ENCODE results near the gene AKR7A2.

The AKR7A2 gene

GRCh38 chr1:19352839-19353238, 40.9 kb upstream of the AKR7A2 start:
- peaks cover 8% of the 10 kb centered on the region for H3K4me1 ChIP-seq (ENCODE audit: control insufficient read depth, insufficient read depth, low read length)
- peaks cover 44 to 58% of the 10 kb centered on the region in 2 donors for H3K36me3 ChIP-seq (ENCODE audit: control insufficient read depth in 2 of 2, insufficient read depth in 2 of 2, low read length in 2 of 2)
- no peaks in the 10 kb centered on the region for H3K27me3 ChIP-seq (ENCODE audit: control insufficient read depth in 1 of 2, insufficient read depth in 2 of 2, low read length in 2 of 2)
- no peak overlapping the region for H3K9ac ChIP-seq (ENCODE audit: low read length in 2 of 2)
- H3K9me3 ChIP-seq (ENCODE audit: control insufficient read depth in 2 of 2, low read length in 2 of 2) = no peaks in the 10 kb centered on the region
- no peak overlapping the region for H3K27ac ChIP-seq (ENCODE audit: low read length)
- H3K4me3 ChIP-seq (ENCODE audit: low read length in 2 of 2) = no peak overlapping the region

GRCh38 chr1:19351873-19352272, 39.9 kb upstream of the AKR7A2 start:
- Histone ChIP-seq H3K27ac (ENCODE audit: low read length) (no peak overlapping the region), H3K36me3 (ENCODE audit: control insufficient read depth in 2 of 2, insufficient read depth in 2 of 2, low read length in 2 of 2) (peaks cover 44 to 53% of the 10 kb centered on the region in 2 donors)

GRCh38 chr1:19350566-19350965, 38.6 kb upstream of the AKR7A2 start:
- no peaks in the 10 kb centered on the region for H3K9me3 ChIP-seq (ENCODE audit: control insufficient read depth in 2 of 2, low read length in 2 of 2)
- peaks cover 34 to 42% of the 10 kb centered on the region in 2 donors for H3K36me3 ChIP-seq (ENCODE audit: control insufficient read depth in 2 of 2, insufficient read depth in 2 of 2, low read length in 2 of 2)
- peaks cover 11% of the 10 kb centered on the region for H3K4me1 ChIP-seq (ENCODE audit: control insufficient read depth, insufficient read depth, low read length)
- no peak overlapping the region for H3K9ac ChIP-seq (ENCODE audit: low read length in 2 of 2)
- no peaks in the 10 kb centered on the region for H3K27me3 ChIP-seq (ENCODE audit: control insufficient read depth in 1 of 2, insufficient read depth in 2 of 2, low read length in 2 of 2)
- H3K27ac ChIP-seq (ENCODE audit: low read length) = no peak overlapping the region
- no peak overlapping the region for H3K4me3 ChIP-seq (ENCODE audit: low read length in 2 of 2)

More at GRCh38 chr1:19351873-19352272, 39.9 kb upstream of the AKR7A2 start:
- no peak overlapping the region for H3K4me3 ChIP-seq (ENCODE audit: low read length in 2 of 2)
- no peak overlapping the region for H3K9ac ChIP-seq (ENCODE audit: low read length in 2 of 2)
- no peaks in the 10 kb centered on the region for H3K27me3 ChIP-seq (ENCODE audit: control insufficient read depth in 1 of 2, insufficient read depth in 2 of 2, low read length in 2 of 2)
- no peaks in the 10 kb centered on the region for H3K9me3 ChIP-seq (ENCODE audit: control insufficient read depth in 2 of 2, low read length in 2 of 2)
- peaks cover 11% of the 10 kb centered on the region for H3K4me1 ChIP-seq (ENCODE audit: control insufficient read depth, insufficient read depth, low read length)

GRCh38 chr1:19349999-19350398, 38.1 kb upstream of the AKR7A2 start:
- peaks cover 13% of the 10 kb centered on the region for H3K4me1 ChIP-seq (ENCODE audit: control insufficient read depth, insufficient read depth, low read length)
- H3K36me3 ChIP-seq (ENCODE audit: control insufficient read depth in 2 of 2, insufficient read depth in 2 of 2, low read length in 2 of 2) = peaks cover 28 to 44% of the 10 kb centered on the region in 2 donors

GRCh38 chr1:19348441-19349198, 36.7 kb upstream of the AKR7A2 start:
- H3K27ac ChIP-seq (ENCODE audit: low read length) = peak overlapping the region; percentile 31
- peaks cover 20 to 38% of the 10 kb centered on the region in 2 donors for H3K36me3 ChIP-seq (ENCODE audit: control insufficient read depth in 2 of 2, insufficient read depth in 2 of 2, low read length in 2 of 2)
- H3K4me3 ChIP-seq (ENCODE audit: low read length in 2 of 2) = no peak overlapping the region
- peaks cover 17% of the 10 kb centered on the region for H3K4me1 ChIP-seq (ENCODE audit: control insufficient read depth, insufficient read depth, low read length)
- H3K9me3 ChIP-seq (ENCODE audit: control insufficient read depth in 2 of 2, low read length in 2 of 2) = no peaks in the 10 kb centered on the region
- H3K27me3 ChIP-seq (ENCODE audit: control insufficient read depth in 1 of 2, insufficient read depth in 2 of 2, low read length in 2 of 2) = no peaks in the 10 kb centered on the region
- no peak overlapping the region for H3K9ac ChIP-seq (ENCODE audit: low read length in 2 of 2)

More at GRCh38 chr1:19349999-19350398, 38.1 kb upstream of the AKR7A2 start:
- Histone ChIP-seq H3K9me3 (ENCODE audit: control insufficient read depth in 2 of 2, low read length in 2 of 2) (no peaks in the 10 kb centered on the region), H3K27ac (ENCODE audit: low read length) (no peak overlapping the region), H3K27me3 (ENCODE audit: control insufficient read depth in 1 of 2, insufficient read depth in 2 of 2, low read length in 2 of 2) (no peaks in the 10 kb centered on the region), H3K4me3 (ENCODE audit: low read length in 2 of 2) (no peak overlapping the region), H3K9ac (ENCODE audit: low read length in 2 of 2) (no peak overlapping the region)

- H3K27me3 ChIP-seq (ENCODE audit: control insufficient read depth in 1 of 2, insufficient read depth in 2 of 2, low read length in 2 of 2) = no peaks in the 10 kb centered on the region
- peaks cover 19% of the 10 kb centered on the region for H3K4me1 ChIP-seq (ENCODE audit: control insufficient read depth, insufficient read depth, low read length)
- H3K27ac ChIP-seq (ENCODE audit: low read length) = no peak overlapping the region
- no peak overlapping the region for H3K4me3 ChIP-seq (ENCODE audit: low read length in 2 of 2)
- peaks cover 22 to 38% of the 10 kb centered on the region in 2 donors for H3K36me3 ChIP-seq (ENCODE audit: control insufficient read depth in 2 of 2, insufficient read depth in 2 of 2, low read length in 2 of 2)
- no peak overlapping the region for H3K9ac ChIP-seq (ENCODE audit: low read length in 2 of 2)
- H3K9me3 ChIP-seq (ENCODE audit: control insufficient read depth in 2 of 2, low read length in 2 of 2) = no peaks in the 10 kb centered on the region
Observed at GRCh38 chr1:19347533-19348172, 35.7 kb upstream of the AKR7A2 start.

DNA sequence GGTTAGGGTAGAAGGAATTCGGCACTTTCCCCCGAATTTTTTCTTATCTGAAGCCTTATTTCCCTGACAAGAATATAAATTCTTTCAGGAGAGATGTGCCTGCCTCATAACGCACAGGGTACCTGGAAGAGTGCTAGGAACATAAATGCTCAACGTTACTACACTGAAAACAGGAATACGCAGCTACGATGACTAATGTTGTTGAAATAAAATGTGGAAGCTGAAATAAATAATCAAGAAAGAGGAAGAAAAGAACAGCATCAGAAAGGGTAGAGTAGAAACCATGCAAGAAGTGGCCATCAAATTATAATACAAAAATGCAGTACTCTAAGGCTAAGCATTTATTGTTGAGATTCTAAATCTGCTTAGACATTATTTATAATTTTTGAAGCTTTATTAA, 34.1 kb upstream of the AKR7A2 start:
- Histone ChIP-seq H3K9me3 (ENCODE audit: control insufficient read depth in 2 of 2, low read length in 2 of 2) (no peaks in the 10 kb centered on the region), H3K27me3 (ENCODE audit: control insufficient read depth in 1 of 2, insufficient read depth in 2 of 2, low read length in 2 of 2) (no peaks in the 10 kb centered on the region), H3K9ac (ENCODE audit: low read length in 2 of 2) (no peak overlapping the region), H3K4me1 (ENCODE audit: control insufficient read depth, insufficient read depth, low read length) (peaks cover 33% of the 10 kb centered on the region), H3K36me3 (ENCODE audit: control insufficient read depth in 2 of 2, insufficient read depth in 2 of 2, low read length in 2 of 2) (peaks cover 16 to 32% of the 10 kb centered on the region in 2 donors), H3K4me3 (ENCODE audit: low read length in 2 of 2) (no peak overlapping the region), H3K27ac (ENCODE audit: low read length) (no peak overlapping the region)

GRCh38 chr1:19345391-19345790, 33.4 kb upstream of the AKR7A2 start:
- Histone ChIP-seq H3K4me3 (ENCODE audit: low read length in 2 of 2) (no peak overlapping the region), H3K36me3 (ENCODE audit: control insufficient read depth in 2 of 2, insufficient read depth in 2 of 2, low read length in 2 of 2) (peaks cover 16 to 32% of the 10 kb centered on the region in 2 donors), H3K27ac (ENCODE audit: low read length) (no peak overlapping the region), H3K27me3 (ENCODE audit: control insufficient read depth in 1 of 2, insufficient read depth in 2 of 2, low read length in 2 of 2) (no peaks in the 10 kb centered on the region), H3K9me3 (ENCODE audit: control insufficient read depth in 2 of 2, low read length in 2 of 2) (no peaks in the 10 kb centered on the region), H3K9ac (ENCODE audit: low read length in 2 of 2) (no peak overlapping the region), H3K4me1 (ENCODE audit: control insufficient read depth, insufficient read depth, low read length) (peaks cover 33% of the 10 kb centered on the region)

DNA sequence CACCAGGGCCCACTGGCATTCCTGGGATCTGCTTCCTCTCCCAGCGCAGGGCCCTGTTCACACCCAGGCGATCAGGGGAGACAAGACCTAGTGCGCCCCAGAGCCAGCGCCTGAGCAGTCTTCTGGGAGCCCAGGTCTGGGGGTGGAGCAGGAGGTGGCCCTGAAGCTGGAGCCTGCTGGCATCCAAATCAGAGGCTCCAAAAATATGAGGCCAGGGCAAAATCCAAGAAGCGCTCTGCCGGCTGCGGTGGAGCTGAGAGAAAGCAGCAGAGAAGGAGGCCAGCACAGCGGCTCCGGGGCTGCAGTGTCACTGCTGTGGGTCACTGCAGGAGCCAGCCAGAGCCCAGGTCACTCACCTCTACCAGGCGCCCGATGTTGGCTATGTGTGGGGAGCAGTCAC, 32.9 kb upstream of the AKR7A2 start:
- Histone ChIP-seq H3K36me3 (ENCODE audit: control insufficient read depth in 2 of 2, insufficient read depth in 2 of 2, low read length in 2 of 2) (peaks cover 18 to 34% of the 10 kb centered on the region in 2 donors), H3K4me3 (ENCODE audit: low read length in 2 of 2) (no peak overlapping the region), H3K27me3 (ENCODE audit: control insufficient read depth in 1 of 2, insufficient read depth in 2 of 2, low read length in 2 of 2) (no peaks in the 10 kb centered on the region), H3K9ac (ENCODE audit: low read length in 2 of 2) (no peak overlapping the region), H3K27ac (ENCODE audit: low read length) (no peak overlapping the region), H3K9me3 (ENCODE audit: control insufficient read depth in 2 of 2, low read length in 2 of 2) (no peaks in the 10 kb centered on the region), H3K4me1 (ENCODE audit: control insufficient read depth, insufficient read depth, low read length) (peaks cover 30% of the 10 kb centered on the region)

- H3K36me3 ChIP-seq (ENCODE audit: control insufficient read depth in 2 of 2, insufficient read depth in 2 of 2, low read length in 2 of 2) = peaks cover 17 to 33% of the 10 kb centered on the region in 2 donors
- H3K9ac ChIP-seq (ENCODE audit: low read length in 2 of 2) = no peak overlapping the region
- peaks cover 30% of the 10 kb centered on the region for H3K4me1 ChIP-seq (ENCODE audit: control insufficient read depth, insufficient read depth, low read length)
- H3K27me3 ChIP-seq (ENCODE audit: control insufficient read depth in 1 of 2, insufficient read depth in 2 of 2, low read length in 2 of 2) = no peaks in the 10 kb centered on the region
- no peak overlapping the region for H3K27ac ChIP-seq (ENCODE audit: low read length)
- H3K4me3 ChIP-seq (ENCODE audit: low read length in 2 of 2) = no peak overlapping the region
- no peaks in the 10 kb centered on the region for H3K9me3 ChIP-seq (ENCODE audit: control insufficient read depth in 2 of 2, low read length in 2 of 2)
Observed at GRCh38 chr1:19344372-19344810, 32.4 kb upstream of the AKR7A2 start.

All from stomach smooth muscle (tissue), 2 donors.